KOPT-K1 (cell line): ENCODE measurements around the gene RAB3D.
"Not testable (repeated sequence)": the region's sequence is repeated elsewhere in the genome, so short reads cannot be mapped to it uniquely, and the experiment has no call there.

Experiments used
- H3K27ac ChIP-seq: fragments of 200-600 bp; sonication (generic); 2 replicates; pipeline ENCODE4 v1.5.1; 2016; ENCODE audit warnings: antibody characterized with exemption, mild to moderate bottlenecking, low read depth, low read length; ENCODE audit not compliant: poor library complexity, severe bottlenecking
- H3K36me3 ChIP-seq: fragments of 200-600 bp; sonication (generic); 2 replicates; pipeline ENCODE4 v1.5.1; 2017; ENCODE audit warnings: antibody characterized with exemption, mild to moderate bottlenecking, low read length, moderate library complexity; ENCODE audit not compliant: insufficient read depth
- H3K9me3 ChIP-seq: fragments of 200-600 bp; sonication (generic); 2 replicates; pipeline ENCODE4 v1.5.1; 2017; ENCODE audit warnings: antibody characterized with exemption, low read length, mild to moderate bottlenecking; ENCODE audit not compliant: insufficient read depth, poor library complexity, severe bottlenecking

Gene RAB3D

GRCh38 chr19:11332822-11333221 lies 6.6 kb downstream of the RAB3D start:
- H3K36me3 ChIP-seq = no peaks in the 10 kb centered on the region
- no peak overlapping the region for H3K27ac ChIP-seq
- no peaks in the 10 kb centered on the region for H3K9me3 ChIP-seq

DNA sequence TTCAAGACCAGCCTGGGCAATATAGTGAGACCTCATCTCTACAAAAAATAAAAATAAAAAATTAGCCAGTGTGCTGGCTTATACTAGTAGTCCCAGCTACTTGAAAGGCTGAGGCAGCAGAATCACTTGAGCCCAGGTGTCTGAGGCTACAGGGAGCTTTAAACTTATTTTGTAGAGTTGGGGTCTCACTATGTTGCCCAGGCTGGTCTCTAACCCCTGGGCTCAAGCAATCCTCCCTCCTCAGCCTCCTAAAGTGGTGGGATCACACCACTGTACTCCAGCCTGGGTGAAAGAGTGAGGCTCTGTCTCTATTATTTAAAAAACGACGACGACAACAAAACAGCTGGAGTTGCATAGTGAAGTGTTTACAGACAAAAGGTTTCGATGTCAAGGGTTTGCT lies 8.0 kb downstream of the RAB3D start:
- H3K27ac ChIP-seq = no peak overlapping the region
- H3K36me3 ChIP-seq = no peaks in the 10 kb centered on the region
- no peaks in the 10 kb centered on the region for H3K9me3 ChIP-seq

GRCh38 chr19:11330127-11330526 lies 9.3 kb downstream of the RAB3D start:
- Histone ChIP-seq H3K9me3 (no peaks in the 10 kb centered on the region), H3K27ac (no peak overlapping the region), H3K36me3 (no peaks in the 10 kb centered on the region)

- Histone ChIP-seq H3K9me3 (no peaks in the 10 kb centered on the region), H3K36me3 (no peaks in the 10 kb centered on the region), H3K27ac (peak overlapping the region; percentile 97)
Observed at GRCh38 chr19:11325544-11325943, 13.9 kb downstream of the RAB3D start.

DNA sequence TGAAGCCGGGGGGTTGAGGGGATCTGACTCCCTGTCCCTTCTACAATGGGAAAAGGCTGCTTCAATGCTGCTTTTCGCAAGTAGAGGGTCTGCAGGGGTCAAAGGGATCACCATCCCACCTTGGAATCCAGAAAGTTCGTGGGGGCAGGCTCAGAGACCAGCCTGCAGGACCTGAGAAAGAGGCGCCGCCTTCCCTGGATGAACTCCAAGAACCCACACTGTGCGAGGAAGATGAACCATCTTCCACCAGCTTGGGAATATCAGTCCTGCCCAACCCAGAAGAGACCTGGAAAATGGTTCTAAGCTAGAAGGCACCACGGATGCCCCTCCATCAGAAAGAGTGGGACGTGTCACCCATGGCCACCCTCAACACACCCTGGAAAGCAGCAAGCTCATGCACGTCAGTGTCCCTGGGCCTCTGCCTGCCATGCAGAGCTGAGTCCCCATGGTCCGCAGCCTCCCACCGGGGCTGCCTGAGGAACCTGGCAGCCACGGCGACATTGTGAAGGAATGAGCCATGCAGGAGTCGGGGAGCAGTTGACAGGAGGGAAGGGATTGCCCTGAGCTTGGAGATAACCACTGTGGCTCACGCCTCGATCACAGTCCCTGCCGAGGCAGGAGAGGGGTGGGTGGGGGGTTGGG lies 14.6 kb downstream of the RAB3D start:
- H3K27ac ChIP-seq = peak overlapping the region; percentile 97
- no peaks in the 10 kb centered on the region for H3K36me3 ChIP-seq
- no peaks in the 10 kb centered on the region for H3K9me3 ChIP-seq

- H3K36me3 ChIP-seq = no peaks in the 10 kb centered on the region
- no peaks in the 10 kb centered on the region for H3K9me3 ChIP-seq
- H3K27ac ChIP-seq = peak overlapping the region; percentile 97
Observed at GRCh38 chr19:11324079-11324661, 15.3 kb downstream of the RAB3D start.

DNA sequence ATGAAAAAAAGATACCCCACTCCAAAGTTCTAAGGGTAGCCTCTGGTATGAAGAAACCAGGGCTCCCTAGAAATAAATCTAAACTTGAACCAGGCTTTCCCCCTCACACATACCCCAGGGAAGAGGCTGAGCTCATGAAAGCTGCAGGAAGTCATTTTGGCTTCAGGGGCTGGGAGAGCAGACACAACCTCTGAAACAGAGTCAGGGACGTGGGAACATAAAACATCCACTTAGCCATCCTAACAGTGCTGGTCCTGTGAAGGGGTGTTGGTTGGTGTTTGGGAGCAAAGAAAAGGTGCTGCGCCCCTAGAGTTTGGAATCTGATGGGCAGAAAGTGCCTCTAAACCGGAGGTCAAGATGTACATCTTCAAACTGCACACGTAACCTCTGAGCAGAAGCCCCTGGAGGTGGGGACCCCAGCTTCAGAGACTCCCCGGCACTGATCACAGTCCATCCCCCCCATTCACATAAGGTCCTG lies 15.8 kb downstream of the RAB3D start:
- no peaks in the 10 kb centered on the region for H3K9me3 ChIP-seq
- no peaks in the 10 kb centered on the region for H3K36me3 ChIP-seq
- peak overlapping the region; percentile 97 for H3K27ac ChIP-seq

DNA sequence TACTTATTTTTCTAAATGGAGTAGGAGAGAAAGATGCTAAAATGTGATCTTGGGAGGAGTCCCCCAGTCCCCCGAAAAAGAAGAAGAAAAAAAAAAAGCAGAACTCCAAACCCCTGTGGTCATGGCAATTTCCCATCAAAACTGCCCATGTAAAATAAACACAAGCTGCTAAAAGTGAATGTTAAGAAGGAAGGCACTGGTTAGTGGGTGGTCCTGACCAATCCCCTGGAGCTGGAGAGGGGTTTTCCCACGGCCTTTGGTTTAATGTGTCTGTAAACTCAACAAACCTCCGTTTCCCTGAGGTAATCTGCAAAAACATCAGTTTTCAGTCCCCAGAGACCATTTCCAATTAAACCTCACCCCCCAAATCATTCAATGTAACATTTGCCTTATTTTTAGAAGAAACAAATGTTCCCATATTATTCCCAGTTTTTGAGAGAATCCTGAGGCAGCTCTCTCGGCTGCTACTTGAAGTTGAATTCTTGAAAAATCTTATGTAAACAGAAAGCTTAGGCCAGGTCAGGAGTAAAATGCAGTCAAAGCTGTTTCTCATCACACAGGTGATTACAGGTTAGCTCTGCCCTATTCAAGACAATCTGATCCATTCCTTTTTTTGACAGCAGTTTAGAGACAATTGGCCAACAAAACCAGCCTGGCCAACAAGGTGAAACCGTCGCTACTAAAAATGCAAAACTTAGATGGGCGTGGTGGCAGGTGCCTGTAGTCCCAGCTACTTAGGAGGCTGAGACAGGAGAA lies 17.0 kb downstream of the RAB3D start:
- no peaks in the 10 kb centered on the region for H3K9me3 ChIP-seq
- H3K27ac ChIP-seq = peak overlapping the region; percentile 5
- H3K36me3 ChIP-seq = no peaks in the 10 kb centered on the region

GRCh38 chr19:11321191-11322126 lies 18.0 kb downstream of the RAB3D start:
- no peaks in the 10 kb centered on the region for H3K36me3 ChIP-seq
- H3K9me3 ChIP-seq = no peaks in the 10 kb centered on the region
- H3K27ac ChIP-seq = no peak overlapping the region

DNA sequence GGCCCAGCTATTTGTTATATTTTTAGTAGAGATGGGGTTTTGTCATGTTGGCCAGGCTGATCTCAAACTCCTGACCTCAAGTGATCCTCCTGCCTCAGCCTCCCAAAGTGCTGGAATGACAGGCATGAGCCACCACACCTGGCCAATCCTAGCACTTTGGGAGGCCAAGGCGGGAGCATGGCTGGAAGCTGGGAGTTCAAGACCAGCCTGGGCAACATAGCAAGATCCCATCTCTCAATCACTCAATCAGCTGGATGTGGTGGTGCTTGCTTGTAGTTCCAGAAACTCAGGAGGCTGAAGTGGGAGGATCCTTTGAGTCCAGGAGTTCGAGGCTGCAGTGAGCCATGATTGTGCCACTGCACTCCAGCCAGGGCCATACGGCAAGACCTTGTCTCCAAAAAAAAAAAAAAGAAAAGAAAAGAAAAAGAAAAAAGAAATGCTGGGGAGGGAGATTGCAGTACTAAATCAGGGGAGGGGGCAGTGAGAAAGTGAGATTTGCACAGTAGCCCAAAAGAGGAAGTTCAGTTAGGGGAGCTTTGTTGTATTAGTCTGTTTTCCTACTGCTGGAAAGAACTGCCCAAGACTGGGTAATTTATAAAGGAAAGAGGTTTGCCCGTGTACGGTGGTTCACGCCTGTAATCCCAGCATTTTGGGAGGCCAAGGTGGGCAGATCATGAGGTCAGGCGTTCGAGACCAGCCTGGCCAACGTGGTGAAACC lies 19.0 kb downstream of the RAB3D start:
- not testable (repeated sequence) for H3K27ac ChIP-seq, H3K9me3 ChIP-seq

DNA sequence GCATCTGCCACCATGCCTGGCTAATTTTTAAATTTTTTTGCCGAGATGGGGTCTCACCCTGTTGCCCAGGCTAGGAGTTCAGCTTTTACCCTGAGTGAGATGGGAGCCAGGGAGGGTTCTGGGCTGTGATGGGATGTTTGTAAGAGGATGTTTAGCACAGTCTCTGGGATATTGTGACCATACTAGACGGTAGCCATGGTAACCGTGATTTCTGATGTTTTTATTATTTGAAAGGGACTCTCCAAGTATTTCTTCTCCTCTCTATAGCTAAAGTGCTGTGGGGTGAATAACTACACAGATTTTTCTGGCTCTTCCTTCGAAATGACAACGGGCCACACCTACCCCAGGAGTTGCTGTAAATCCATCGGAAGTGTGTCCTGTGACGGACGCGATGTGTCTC lies 33.1 kb downstream of the RAB3D start:
- no peaks in the 10 kb centered on the region for H3K9me3 ChIP-seq
- H3K27ac ChIP-seq = no peak overlapping the region
- H3K36me3 ChIP-seq = no peaks in the 10 kb centered on the region

More for the DNA sequence above, 19.0 kb downstream of the RAB3D start:
- H3K36me3 ChIP-seq = not testable (repeated sequence)

DNA sequence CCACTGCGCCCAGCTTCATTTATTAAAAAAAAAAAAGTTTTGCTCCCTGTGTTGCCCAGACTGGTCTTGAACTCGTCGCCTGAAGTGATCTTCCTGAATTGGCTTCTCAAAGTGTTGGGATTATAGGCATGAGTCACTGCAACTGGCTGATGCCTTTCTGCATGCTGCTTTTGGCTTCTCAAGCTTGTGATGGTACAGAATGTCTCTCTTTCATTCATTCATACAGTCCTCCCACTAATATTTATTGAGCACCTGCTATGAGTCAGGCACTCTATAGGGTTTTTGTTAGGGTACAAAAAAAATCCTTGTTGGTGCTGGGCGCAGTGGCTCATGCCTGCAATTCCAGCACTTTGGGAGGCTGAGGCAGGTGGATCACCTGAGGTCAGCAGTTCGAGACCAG lies 34.5 kb downstream of the RAB3D start:
- Histone ChIP-seq H3K36me3 (no peaks in the 10 kb centered on the region), H3K9me3 (no peaks in the 10 kb centered on the region), H3K27ac (no peak overlapping the region)

- H3K36me3 ChIP-seq = no peaks in the 10 kb centered on the region
- no peaks in the 10 kb centered on the region for H3K9me3 ChIP-seq
- H3K27ac ChIP-seq = no peak overlapping the region
Observed at GRCh38 chr19:11300811-11301120, 38.7 kb downstream of the RAB3D start.

DNA sequence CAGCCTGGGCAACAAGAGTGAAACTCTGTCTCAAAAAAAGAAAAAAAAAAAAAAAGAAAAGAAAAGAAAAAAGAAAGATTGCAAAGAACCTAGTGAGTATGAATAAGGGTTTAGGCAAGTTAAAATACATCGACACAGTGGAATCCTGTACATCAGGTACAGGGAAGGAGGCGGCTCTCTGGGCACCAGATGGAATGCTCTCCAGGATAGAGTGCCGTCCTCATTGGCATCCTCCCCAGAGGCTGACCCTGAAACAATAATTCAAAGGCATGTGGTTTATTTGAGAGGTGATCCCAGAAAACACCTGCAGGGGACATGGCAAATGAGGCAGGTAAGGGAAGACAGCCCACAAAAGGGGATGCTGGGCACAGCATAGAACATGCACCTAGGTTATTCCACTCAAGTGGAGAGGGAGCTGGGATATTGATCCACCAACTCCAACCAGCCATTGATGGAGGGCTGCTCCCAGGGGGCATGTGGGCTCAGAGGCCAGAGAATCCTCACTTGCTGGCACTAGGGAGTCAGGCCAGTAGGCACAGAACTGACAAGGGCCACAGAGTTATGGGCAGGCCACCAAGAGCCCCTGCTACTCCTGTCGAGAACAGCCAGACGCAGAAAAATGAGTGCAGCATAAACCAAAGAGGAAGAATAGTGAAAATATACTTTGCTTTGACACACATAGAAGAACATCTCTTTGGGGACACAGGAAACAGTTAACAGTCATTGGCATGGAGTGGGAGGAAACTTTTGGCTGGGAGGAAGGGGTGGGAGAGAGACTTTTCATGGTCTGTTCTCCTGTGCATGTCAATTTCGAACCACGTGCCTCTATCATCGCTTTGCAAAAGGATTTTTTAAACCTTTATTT lies 39.3 kb downstream of the RAB3D start:
- no peaks in the 10 kb centered on the region for H3K9me3 ChIP-seq
- no peak overlapping the region for H3K27ac ChIP-seq
- H3K36me3 ChIP-seq = no peaks in the 10 kb centered on the region
